C4-2B (cell line): ENCODE measurements around the gene CCDC148.
"Not testable (repeated sequence)": the region's sequence is repeated elsewhere in the genome, so short reads cannot be mapped to it uniquely, and the experiment has no call there.

Experiments
- H3K27ac ChIP-seq: fragments of 450-650 bp; 2 replicates; pipeline ENCODE4 v1.5.1; 2017
- ZFX ChIP-seq: fragments of 450-650 bp; IDR thresholded peaks from 2 replicates; pipeline ENCODE4 v1.6.1; 2017
- TF ChIP-seq, protein P1 (sequence below): fragments of 450-650 bp; conservative IDR thresholded peaks from 2 replicates; pipeline ENCODE4 v1.5.1; 2017; ENCODE audit warnings: mild to moderate bottlenecking

CCDC148 gene

DNA sequence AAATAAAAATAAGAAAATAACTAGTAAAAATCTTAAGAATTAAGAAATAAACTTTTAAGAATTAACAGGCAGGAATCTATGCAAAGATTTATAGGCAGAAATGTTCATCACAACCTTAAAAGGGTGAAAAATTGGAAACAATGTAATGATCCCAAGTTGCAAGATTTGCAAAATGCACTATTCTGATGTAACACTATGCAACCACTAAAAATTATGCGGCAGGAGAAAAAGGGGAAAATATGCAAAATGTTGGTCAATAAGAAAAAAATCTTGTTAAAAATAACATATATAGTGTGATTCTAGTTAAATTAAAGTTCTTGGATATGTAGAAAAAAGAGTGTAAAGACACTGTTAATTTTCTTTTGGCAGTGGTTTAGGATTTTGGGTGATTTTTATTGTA is 222.1 kb downstream of the CCDC148 start:
- TF ChIP-seq, protein P1, sequence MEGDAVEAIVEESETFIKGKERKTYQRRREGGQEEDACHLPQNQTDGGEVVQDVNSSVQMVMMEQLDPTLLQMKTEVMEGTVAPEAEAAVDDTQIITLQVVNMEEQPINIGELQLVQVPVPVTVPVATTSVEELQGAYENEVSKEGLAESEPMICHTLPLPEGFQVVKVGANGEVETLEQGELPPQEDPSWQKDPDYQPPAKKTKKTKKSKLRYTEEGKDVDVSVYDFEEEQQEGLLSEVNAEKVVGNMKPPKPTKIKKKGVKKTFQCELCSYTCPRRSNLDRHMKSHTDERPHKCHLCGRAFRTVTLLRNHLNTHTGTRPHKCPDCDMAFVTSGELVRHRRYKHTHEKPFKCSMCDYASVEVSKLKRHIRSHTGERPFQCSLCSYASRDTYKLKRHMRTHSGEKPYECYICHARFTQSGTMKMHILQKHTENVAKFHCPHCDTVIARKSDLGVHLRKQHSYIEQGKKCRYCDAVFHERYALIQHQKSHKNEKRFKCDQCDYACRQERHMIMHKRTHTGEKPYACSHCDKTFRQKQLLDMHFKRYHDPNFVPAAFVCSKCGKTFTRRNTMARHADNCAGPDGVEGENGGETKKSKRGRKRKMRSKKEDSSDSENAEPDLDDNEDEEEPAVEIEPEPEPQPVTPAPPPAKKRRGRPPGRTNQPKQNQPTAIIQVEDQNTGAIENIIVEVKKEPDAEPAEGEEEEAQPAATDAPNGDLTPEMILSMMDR = no peak
- no peak for TF ChIP-seq ZFX
- no peak overlapping the region for H3K27ac ChIP-seq

DNA sequence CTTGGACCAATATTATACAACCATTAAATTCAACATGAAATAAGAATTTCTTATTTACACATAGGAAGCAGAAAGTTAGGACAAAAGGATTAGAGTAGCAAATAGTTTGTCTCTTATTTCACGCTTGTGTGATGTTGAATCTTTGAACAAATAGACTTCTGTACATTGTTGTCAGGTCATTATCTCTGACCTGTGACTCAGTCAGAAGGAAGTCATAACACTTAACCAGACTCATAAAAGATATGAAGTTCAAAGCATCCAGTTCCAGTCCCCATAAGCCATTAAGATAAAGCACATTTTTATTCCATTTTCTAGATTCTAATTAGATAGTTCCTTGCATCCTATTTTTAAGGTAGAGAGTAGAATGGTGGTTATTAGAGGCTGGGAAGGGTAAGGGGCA is 224.1 kb downstream of the CCDC148 start:
- no peak overlapping the region for H3K27ac ChIP-seq
- TF ChIP-seq ZFX = no peak

DNA sequence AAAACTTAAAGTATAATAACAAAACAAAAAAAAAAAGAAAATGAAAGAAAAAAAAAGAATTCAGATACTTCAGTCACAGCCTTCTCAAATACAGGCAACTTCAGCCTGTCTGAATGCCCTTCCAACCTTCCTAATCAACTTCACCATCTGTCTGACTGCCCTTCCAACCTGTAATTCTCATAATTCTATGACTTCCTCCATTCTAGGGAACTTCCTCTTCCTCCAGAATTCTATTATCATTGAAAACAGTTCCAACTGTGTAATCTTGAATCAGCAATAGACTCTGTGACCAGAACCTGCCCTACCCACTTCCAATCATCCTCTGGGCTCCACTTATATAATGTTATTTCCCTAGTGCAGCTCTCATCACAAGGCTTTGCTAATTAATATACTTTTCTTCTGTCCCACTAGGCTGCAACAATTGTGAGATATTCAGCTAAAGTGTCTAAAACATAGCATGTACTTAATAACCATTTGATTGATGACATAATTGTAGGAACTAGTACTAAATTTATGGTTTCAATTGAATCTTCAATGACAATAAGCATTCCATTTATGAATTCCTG is 227.5 kb downstream of the CCDC148 start:
- no peak for TF ChIP-seq ZFX
- TF ChIP-seq, protein P1 = no peak
- no peak overlapping the region for H3K27ac ChIP-seq

DNA sequence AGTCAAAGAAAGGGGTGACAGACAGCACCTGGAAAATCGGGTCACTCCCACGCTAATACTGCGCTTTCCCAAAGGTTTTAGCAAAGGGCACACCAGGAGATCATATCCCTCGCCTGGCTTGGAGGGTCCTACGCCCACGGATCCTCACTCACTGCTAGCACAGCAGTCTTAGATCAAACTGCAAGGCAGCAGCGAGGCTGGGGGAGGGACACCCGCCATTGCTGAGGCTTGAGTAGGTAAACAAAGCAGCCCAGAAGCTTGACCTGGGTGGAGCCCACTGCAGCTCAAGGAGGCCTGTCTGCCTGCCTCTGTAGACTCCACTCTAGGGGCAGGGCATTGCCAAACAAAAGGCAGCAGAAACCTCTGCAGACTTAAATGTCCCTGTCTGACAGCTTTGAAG is 233.5 kb downstream of the CCDC148 start:
- H3K27ac ChIP-seq = not testable (repeated sequence)

DNA sequence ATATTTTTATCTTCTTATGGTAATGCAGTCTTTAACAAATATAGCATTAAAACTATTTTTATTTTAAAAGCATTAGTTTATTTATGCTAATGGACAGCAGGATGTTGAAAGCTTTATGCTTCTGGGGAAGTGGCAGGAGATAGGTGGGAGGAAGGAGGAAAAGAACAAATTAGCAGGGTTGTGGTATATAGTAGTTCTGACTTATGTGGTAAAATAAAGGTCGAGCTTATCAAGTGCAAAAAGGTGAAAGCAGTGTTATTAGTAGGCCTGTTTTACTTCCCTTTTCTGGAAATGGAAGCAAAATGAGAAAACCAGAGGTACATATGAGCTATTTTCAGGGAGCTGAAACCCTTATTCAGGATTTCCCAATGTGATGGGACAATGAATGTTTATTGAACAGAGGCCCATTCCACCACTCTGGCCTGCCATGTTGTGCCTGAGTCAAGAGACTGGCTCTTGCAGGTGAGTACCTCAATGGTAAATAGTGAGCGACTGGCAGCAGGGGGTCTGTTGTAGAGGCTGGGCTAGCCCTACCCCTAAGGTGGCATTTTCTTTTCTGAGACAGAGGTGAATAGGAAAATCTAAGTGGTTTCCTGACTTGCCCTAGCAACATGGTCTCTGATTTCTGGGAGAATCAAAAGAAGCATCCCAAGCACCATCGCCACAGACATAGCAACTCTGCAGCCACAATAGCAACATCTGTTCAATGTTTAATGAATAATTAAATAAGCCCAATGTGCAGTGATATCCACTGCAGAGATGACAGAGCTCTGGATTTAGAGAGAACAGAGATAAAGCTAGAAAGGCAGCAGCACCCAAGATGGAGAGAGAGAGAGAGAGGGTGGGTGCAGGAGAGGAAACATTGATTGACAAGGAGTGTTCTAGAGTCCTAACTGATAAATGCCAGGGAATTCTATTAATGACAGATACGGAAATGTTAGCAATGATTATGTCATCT is 235.2 kb downstream of the CCDC148 start:
- H3K27ac ChIP-seq = no peak overlapping the region
- TF ChIP-seq, protein P1 = no peak
- TF ChIP-seq ZFX = no peak

DNA sequence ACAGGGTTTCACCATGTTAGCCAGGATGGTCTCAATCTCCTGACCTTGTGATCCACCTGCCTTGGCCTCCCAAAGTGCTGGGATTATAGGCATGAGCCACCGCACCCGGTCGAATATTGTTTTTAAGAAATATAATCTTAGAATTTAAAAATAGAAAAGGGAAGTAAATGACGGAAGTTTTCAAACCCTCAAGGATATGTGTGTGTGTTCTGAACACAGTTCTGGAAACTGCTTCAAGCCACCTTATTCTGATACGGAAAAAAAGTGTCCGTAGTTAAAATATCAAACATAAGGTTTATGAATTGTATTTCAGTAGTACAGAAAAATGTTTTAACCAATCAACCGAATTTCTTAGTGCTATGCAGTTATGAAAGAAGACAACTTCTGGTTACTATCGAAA is 239.0 kb downstream of the CCDC148 start:
- TF ChIP-seq, protein P1 = no peak
- TF ChIP-seq ZFX = no peak
- no peak overlapping the region for H3K27ac ChIP-seq

DNA sequence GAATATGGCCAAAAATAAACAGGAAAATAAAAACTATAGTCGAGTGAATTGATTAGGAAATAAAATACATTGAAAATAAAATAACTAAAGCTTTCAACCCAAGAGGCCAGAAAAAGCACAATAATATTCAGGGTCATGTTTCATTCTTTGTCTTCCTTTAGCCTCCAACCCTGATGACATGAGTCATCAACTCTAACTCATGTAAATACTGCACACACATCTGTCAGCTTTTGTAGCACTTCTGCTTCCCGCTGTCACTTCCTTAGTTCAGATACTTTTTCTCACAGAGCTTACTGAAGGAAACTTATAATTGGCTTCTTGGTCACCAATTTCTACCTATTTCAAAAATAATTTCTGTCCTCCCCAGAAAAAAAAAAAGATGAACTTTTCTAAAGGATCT is 242.1 kb downstream of the CCDC148 start:
- H3K27ac ChIP-seq = no peak overlapping the region
- TF ChIP-seq, protein P1 = no peak

DNA sequence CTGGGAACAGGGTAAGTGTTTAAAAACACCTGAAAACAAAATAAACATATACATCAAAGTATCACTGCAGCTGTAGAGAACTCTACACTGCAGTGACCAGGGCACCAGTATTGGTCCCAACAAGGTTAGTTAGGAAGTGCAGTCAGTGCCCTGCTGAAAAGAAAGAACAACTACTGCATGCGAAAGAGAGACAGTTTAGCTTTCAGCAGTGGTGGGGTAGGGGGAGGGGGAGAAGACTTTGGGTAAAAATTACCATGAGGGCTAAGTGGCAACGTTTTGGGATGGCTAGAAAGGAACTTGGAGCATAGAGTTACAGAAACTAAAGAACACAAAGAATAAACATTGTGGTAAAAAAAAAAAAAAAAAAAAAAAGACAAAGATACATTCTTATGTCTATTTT is 242.8 kb downstream of the CCDC148 start:
- H3K27ac ChIP-seq = no peak overlapping the region
- no peak for TF ChIP-seq ZFX
- TF ChIP-seq, protein P1 = no peak
